SK-N-SH treated with all-trans-retinoic acid at 6 μM for 48 hours (cell line): ENCODE data around the gene PHF23.

Experiments
- PPARA ChIP-seq: fragments of 250-450 bp; sonication (Bioruptor Pico); IDR thresholded peaks from 2 replicates; pipeline ENCODE4 v1.5.0; 2020; ENCODE audit warnings: mild to moderate bottlenecking, borderline replicate concordance
- RARB ChIP-seq: fragments of 250-450 bp; sonication (Bioruptor Pico); IDR thresholded peaks from 2 replicates; pipeline ENCODE4 v1.8.0; 2021; ENCODE audit warnings: mild to moderate bottlenecking, moderate library complexity
- ZNF565 ChIP-seq: fragments of 450-650 bp; formaldehyde crosslinking; conservative IDR thresholded peaks from 2 replicates; pipeline ENCODE4 v1.5.0; 2020; ENCODE audit warnings: low read depth, mild to moderate bottlenecking, moderate library complexity

- TF ChIP-seq ZNF565 (CRISPR knock-in tag): no peak
- no peak for TF ChIP-seq RARB (CRISPR knock-in tag)
- TF ChIP-seq PPARA (CRISPR knock-in tag): no peak
These were observed 33.7 kb downstream of the PHF23 start for GRCh38 chr17:7205561-7205960.
